HEK293 (cell line): ENCODE results near the gene SRSF1.

ENCODE experiments used
- GLI2 ChIP-seq: fragments of 450-650 bp; formaldehyde crosslinking; IDR thresholded peaks from 2 replicates; pipeline ENCODE4; 2017; ENCODE audit warnings: missing biosample characterization, missing genetic modification characterization, low read depth, borderline replicate concordance
- IKZF3 ChIP-seq: fragments of 450-650 bp; IDR thresholded peaks from 2 replicates; pipeline ENCODE4 v1.5.0; 2018; ENCODE audit warnings: missing biosample characterization, mild to moderate bottlenecking, missing genetic modification characterization, moderate library complexity
- SCRT1 ChIP-seq: fragments of 450-650 bp; formaldehyde crosslinking; IDR thresholded peaks from 2 replicates; pipeline ENCODE4 v1.5.1; 2016; ENCODE audit warnings: missing biosample characterization, missing genetic modification characterization, borderline replicate concordance
- TSHZ1 ChIP-seq: fragments of 450-650 bp; formaldehyde crosslinking; IDR thresholded peaks from 2 replicates; pipeline ENCODE4 v1.5.1; 2016; ENCODE audit warnings: missing biosample characterization, missing genetic modification characterization, borderline replicate concordance
- WT1 ChIP-seq: fragments of 450-650 bp; formaldehyde crosslinking; IDR thresholded peaks from 2 replicates; pipeline ENCODE4 v1.5.1; 2016; ENCODE audit warnings: missing biosample characterization, missing genetic modification characterization
- ZBTB26 ChIP-seq: fragments of 450-650 bp; formaldehyde crosslinking; optimal IDR thresholded peaks from 2 replicates; pipeline ENCODE3; 2016; ENCODE audit warnings: missing biosample characterization, mild to moderate bottlenecking, missing genetic modification characterization
- ZFP69B ChIP-seq: fragments of 450-650 bp; formaldehyde crosslinking; IDR thresholded peaks from 2 replicates; pipeline ENCODE4 v1.5.1; 2016; ENCODE audit warnings: missing biosample characterization, missing genetic modification characterization
- ZNF114 ChIP-seq: fragments of 450-650 bp; formaldehyde crosslinking; IDR thresholded peaks from 2 replicates; pipeline ENCODE4 v1.5.0; 2017; ENCODE audit warnings: missing biosample characterization, missing genetic modification characterization
- ZNF140 ChIP-seq: fragments of 450-650 bp; formaldehyde crosslinking; IDR thresholded peaks from 2 replicates; pipeline ENCODE4 v1.5.1; 2016; ENCODE audit warnings: missing biosample characterization, missing genetic modification characterization
- ZNF155 ChIP-seq: fragments of 450-650 bp; formaldehyde crosslinking; IDR thresholded peaks from 2 replicates; pipeline ENCODE4 v1.5.1; 2016; ENCODE audit warnings: missing biosample characterization, missing genetic modification characterization
- ZNF2 ChIP-seq: fragments of 450-650 bp; formaldehyde crosslinking; IDR thresholded peaks from 2 replicates; pipeline ENCODE4 v1.5.1; 2016; ENCODE audit warnings: missing biosample characterization, missing genetic modification characterization
- ZNF214 ChIP-seq: fragments of 450-650 bp; formaldehyde crosslinking; IDR thresholded peaks from 2 replicates; pipeline ENCODE4 v1.5.1; 2017; ENCODE audit warnings: missing biosample characterization, mild to moderate bottlenecking, missing genetic modification characterization, borderline replicate concordance
- ZNF266 ChIP-seq: fragments of 450-650 bp; formaldehyde crosslinking; IDR thresholded peaks from 2 replicates; pipeline ENCODE4 v1.5.1; 2016; ENCODE audit warnings: missing biosample characterization, missing genetic modification characterization, low read depth
- ZNF341 ChIP-seq: fragments of 450-650 bp; formaldehyde crosslinking; IDR thresholded peaks from 2 replicates; pipeline ENCODE4; 2016; ENCODE audit warnings: low read depth, missing biosample characterization, missing genetic modification characterization
- ZNF362 ChIP-seq: fragments of 450-650 bp; formaldehyde crosslinking; IDR thresholded peaks from 2 replicates; pipeline ENCODE4 v1.5.1; 2016; ENCODE audit warnings: missing biosample characterization, missing genetic modification characterization
- ZNF521 ChIP-seq: fragments of 450-650 bp; formaldehyde crosslinking; IDR thresholded peaks from 2 replicates; pipeline ENCODE4 v1.5.1; 2017; ENCODE audit warnings: missing biosample characterization, mild to moderate bottlenecking, missing genetic modification characterization
- ZNF544 ChIP-seq: fragments of 450-650 bp; formaldehyde crosslinking; IDR thresholded peaks from 2 replicates; pipeline ENCODE4 v1.5.0; 2017; ENCODE audit warnings: missing biosample characterization, missing genetic modification characterization
- ZNF549 ChIP-seq: fragments of 450-650 bp; IDR thresholded peaks from 2 replicates; pipeline ENCODE4 v1.5.1; 2018; ENCODE audit warnings: missing biosample characterization, missing genetic modification characterization, mild to moderate bottlenecking, inconsistent platforms, moderate library complexity
- ZNF560 ChIP-seq: fragments of 450-650 bp; formaldehyde crosslinking; IDR thresholded peaks from 2 replicates; pipeline ENCODE4 v1.5.1; 2017; ENCODE audit warnings: missing biosample characterization, missing genetic modification characterization, borderline replicate concordance
- ZNF561 ChIP-seq: fragments of 450-650 bp; IDR thresholded peaks from 2 replicates; pipeline ENCODE4 v1.5.1; 2018; ENCODE audit warnings: missing biosample characterization, missing genetic modification characterization, borderline replicate concordance
- ZNF670 ChIP-seq: fragments of 450-650 bp; formaldehyde crosslinking; IDR thresholded peaks from 2 replicates; pipeline ENCODE4 v1.5.1; 2016; ENCODE audit warnings: missing biosample characterization, missing genetic modification characterization, low read depth
- ZNF777 ChIP-seq: fragments of 450-650 bp; formaldehyde crosslinking; IDR thresholded peaks from 2 replicates; pipeline ENCODE4 v1.5.1; 2017; ENCODE audit warnings: missing biosample characterization, missing genetic modification characterization, borderline replicate concordance
- ZNF792 ChIP-seq: fragments of 450-650 bp; formaldehyde crosslinking; IDR thresholded peaks from 2 replicates; pipeline ENCODE4 v1.5.1; 2016; ENCODE audit warnings: missing biosample characterization, missing genetic modification characterization
- TF ChIP-seq, protein P1 (sequence below): fragments of 450-650 bp; formaldehyde crosslinking; IDR thresholded peaks from 2 replicates; pipeline ENCODE4 v1.5.1; 2016; ENCODE audit warnings: missing biosample characterization, missing genetic modification characterization, borderline replicate concordance
- TF ChIP-seq, protein P2 (sequence below): fragments of 450-650 bp; formaldehyde crosslinking; IDR thresholded peaks from 2 replicates; pipeline ENCODE4 v1.5.1; 2017; ENCODE audit warnings: missing biosample characterization, missing genetic modification characterization
- TF ChIP-seq, protein P3 (sequence below): fragments of 450-650 bp; formaldehyde crosslinking; IDR thresholded peaks from 2 replicates; pipeline ENCODE4 v1.5.1; 2016; ENCODE audit warnings: missing biosample characterization, missing genetic modification characterization

The SRSF1 gene

DNA sequence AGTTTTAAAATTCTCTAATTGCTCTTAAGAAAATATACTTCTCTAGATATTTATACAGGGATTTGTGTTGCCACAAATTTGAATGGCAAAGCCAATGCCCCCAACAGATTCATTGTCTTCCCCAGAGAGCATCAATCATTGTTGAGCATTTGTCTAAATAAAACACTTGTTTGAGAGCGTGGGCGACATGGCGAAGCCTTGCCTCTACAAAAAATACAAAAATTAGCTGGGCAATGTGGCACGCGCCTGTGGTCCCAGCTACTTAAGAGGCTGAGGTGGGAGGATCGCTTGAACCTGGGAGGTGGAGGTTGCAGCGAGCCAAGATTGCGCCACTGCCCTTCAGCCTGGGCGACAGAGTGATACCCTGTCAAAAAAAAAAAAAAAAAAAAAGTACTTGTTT, 13.4 kb upstream of the SRSF1 start (continued):
- TF ChIP-seq, protein P1, sequence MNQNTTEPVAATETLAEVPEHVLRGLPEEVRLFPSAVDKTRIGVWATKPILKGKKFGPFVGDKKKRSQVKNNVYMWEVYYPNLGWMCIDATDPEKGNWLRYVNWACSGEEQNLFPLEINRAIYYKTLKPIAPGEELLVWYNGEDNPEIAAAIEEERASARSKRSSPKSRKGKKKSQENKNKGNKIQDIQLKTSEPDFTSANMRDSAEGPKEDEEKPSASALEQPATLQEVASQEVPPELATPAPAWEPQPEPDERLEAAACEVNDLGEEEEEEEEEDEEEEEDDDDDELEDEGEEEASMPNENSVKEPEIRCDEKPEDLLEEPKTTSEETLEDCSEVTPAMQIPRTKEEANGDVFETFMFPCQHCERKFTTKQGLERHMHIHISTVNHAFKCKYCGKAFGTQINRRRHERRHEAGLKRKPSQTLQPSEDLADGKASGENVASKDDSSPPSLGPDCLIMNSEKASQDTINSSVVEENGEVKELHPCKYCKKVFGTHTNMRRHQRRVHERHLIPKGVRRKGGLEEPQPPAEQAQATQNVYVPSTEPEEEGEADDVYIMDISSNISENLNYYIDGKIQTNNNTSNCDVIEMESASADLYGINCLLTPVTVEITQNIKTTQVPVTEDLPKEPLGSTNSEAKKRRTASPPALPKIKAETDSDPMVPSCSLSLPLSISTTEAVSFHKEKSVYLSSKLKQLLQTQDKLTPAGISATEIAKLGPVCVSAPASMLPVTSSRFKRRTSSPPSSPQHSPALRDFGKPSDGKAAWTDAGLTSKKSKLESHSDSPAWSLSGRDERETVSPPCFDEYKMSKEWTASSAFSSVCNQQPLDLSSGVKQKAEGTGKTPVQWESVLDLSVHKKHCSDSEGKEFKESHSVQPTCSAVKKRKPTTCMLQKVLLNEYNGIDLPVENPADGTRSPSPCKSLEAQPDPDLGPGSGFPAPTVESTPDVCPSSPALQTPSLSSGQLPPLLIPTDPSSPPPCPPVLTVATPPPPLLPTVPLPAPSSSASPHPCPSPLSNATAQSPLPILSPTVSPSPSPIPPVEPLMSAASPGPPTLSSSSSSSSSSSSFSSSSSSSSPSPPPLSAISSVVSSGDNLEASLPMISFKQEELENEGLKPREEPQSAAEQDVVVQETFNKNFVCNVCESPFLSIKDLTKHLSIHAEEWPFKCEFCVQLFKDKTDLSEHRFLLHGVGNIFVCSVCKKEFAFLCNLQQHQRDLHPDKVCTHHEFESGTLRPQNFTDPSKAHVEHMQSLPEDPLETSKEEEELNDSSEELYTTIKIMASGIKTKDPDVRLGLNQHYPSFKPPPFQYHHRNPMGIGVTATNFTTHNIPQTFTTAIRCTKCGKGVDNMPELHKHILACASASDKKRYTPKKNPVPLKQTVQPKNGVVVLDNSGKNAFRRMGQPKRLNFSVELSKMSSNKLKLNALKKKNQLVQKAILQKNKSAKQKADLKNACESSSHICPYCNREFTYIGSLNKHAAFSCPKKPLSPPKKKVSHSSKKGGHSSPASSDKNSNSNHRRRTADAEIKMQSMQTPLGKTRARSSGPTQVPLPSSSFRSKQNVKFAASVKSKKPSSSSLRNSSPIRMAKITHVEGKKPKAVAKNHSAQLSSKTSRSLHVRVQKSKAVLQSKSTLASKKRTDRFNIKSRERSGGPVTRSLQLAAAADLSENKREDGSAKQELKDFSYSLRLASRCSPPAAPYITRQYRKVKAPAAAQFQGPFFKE (tag by site-specific recombination) = no peak
- TF ChIP-seq, protein P2, sequence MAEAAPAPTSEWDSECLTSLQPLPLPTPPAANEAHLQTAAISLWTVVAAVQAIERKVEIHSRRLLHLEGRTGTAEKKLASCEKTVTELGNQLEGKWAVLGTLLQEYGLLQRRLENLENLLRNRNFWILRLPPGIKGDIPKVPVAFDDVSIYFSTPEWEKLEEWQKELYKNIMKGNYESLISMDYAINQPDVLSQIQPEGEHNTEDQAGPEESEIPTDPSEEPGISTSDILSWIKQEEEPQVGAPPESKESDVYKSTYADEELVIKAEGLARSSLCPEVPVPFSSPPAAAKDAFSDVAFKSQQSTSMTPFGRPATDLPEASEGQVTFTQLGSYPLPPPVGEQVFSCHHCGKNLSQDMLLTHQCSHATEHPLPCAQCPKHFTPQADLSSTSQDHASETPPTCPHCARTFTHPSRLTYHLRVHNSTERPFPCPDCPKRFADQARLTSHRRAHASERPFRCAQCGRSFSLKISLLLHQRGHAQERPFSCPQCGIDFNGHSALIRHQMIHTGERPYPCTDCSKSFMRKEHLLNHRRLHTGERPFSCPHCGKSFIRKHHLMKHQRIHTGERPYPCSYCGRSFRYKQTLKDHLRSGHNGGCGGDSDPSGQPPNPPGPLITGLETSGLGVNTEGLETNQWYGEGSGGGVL = no peak
- TF ChIP-seq ZNF792 (tag by site-specific recombination) = no peak
- no peak for TF ChIP-seq ZBTB26
- TF ChIP-seq ZFP69B = peak; percentile 62; the same call in 1 of the 2 replicates
- TF ChIP-seq ZNF560 = no peak
- TF ChIP-seq ZNF2 (tag by site-specific recombination) = no peak
- TF ChIP-seq ZNF561 (tag by site-specific recombination) = no peak
- TF ChIP-seq ZNF155 (tag by site-specific recombination) = no peak
- TF ChIP-seq IKZF3 (tag by site-specific recombination) = no peak
- no peak for TF ChIP-seq ZNF777
- TF ChIP-seq TSHZ1 (tag by site-specific recombination) = no peak
- peak; percentile 83 for TF ChIP-seq ZNF362
- no peak for TF ChIP-seq ZNF341
- no peak for TF ChIP-seq ZNF544
- TF ChIP-seq SCRT1 (tag by site-specific recombination) = no peak
- no peak for TF ChIP-seq ZNF670
- no peak for TF ChIP-seq ZNF214 (tag by site-specific recombination)
- TF ChIP-seq ZNF140 (tag by site-specific recombination) = no peak
- no peak for TF ChIP-seq ZNF114 (tag by site-specific recombination)
- TF ChIP-seq GLI2 (tag by site-specific recombination) = no peak
- no peak for TF ChIP-seq ZNF521 (tag by site-specific recombination)
- peak; percentile 71 for TF ChIP-seq WT1 (tag by site-specific recombination)
- TF ChIP-seq ZNF549 (tag by site-specific recombination) = no peak
- TF ChIP-seq, protein P3, sequence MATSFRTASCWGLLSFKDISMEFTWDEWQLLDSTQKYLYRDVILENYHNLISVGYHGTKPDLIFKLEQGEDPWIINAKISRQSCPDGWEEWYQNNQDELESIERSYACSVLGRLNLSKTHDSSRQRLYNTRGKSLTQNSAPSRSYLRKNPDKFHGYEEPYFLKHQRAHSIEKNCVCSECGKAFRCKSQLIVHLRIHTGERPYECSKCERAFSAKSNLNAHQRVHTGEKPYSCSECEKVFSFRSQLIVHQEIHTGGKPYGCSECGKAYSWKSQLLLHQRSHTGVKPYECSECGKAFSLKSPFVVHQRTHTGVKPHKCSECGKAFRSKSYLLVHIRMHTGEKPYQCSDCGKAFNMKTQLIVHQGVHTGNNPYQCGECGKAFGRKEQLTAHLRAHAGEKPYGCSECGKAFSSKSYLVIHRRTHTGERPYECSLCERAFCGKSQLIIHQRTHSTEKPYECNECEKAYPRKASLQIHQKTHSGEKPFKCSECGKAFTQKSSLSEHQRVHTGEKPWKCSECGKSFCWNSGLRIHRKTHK (tag by site-specific recombination) = no peak
- no peak for TF ChIP-seq ZNF266
